Fibroblast of lung (primary cell): ENCODE results near the gene FBXO41.

Experiments used
- EZH2 ChIP-seq: IDR thresholded peaks from 2 replicates; pipeline ENCODE4 v1.5.1; 2012; ENCODE audit warnings: low read length, control low read depth, mild to moderate bottlenecking; ENCODE audit errors: missing control alignments
- TF ChIP-seq, protein P1 (sequence below), 2 donors: IDR thresholded peaks in 1 of 2; conservative IDR thresholded peaks in 1 of 2; 1 replicate in 1 of 2; 2 replicates in 1 of 2; pipeline ENCODE4 v1.5.1; 2011 to 2012; ENCODE audit warnings: low read length in 2 of 2, control low read depth in 1 of 2, inconsistent platforms in 1 of 2, low read depth in 1 of 2, mild to moderate bottlenecking in 1 of 2

DNA sequence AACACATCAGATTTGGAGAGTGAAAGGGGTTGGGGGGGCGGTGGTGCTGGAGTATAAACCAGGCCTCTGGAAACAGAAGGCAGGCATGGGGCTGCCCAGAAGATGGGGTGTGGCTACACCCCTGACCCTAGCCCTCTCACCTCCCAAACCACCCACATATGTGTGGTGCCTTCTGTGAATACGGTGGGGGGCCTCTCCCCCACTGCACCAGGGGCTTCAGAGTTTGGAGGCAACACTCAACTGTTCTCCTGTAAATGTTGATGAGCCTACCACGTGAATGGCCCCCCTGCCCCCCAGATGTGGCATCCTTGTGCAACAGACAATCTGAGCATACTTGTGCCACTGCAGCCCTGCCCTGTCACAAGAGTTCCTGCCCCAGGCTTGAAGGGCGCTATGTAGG is 19.5 kb downstream of the FBXO41 start:
- TF ChIP-seq, protein P1, sequence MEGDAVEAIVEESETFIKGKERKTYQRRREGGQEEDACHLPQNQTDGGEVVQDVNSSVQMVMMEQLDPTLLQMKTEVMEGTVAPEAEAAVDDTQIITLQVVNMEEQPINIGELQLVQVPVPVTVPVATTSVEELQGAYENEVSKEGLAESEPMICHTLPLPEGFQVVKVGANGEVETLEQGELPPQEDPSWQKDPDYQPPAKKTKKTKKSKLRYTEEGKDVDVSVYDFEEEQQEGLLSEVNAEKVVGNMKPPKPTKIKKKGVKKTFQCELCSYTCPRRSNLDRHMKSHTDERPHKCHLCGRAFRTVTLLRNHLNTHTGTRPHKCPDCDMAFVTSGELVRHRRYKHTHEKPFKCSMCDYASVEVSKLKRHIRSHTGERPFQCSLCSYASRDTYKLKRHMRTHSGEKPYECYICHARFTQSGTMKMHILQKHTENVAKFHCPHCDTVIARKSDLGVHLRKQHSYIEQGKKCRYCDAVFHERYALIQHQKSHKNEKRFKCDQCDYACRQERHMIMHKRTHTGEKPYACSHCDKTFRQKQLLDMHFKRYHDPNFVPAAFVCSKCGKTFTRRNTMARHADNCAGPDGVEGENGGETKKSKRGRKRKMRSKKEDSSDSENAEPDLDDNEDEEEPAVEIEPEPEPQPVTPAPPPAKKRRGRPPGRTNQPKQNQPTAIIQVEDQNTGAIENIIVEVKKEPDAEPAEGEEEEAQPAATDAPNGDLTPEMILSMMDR (conservative IDR thresholded peaks at IDR 0.05 in 1 of 2, IDR thresholded peaks at IDR 0.05 in 1 of 2; ENCODE audit: low read depth in 1 of 2, low read length in 2 of 2), result no peak
- TF ChIP-seq EZH2, result no peak
